ENCODE results near the gene SUN2.

The SUN2 gene

DNA sequence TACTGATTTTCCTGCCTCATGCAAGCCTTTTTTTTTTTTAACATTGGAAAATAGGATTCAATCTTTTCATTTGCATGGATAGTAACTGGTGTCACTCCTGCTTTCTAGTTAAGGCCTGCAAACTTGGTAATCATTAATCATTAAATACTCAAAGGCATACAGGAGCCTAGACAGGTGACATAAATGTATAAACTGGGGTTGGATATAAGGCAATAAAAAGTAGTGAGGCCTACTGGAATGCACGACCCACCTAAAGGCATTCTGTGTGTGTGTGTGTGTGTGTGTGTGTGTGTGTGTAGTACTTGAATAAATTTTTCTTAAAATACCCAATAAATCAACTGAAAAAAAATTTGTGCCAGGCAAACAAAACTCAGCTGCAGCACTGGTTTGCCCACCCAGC lies 66.1 kb downstream of the SUN2 start:
- DNase-seq = no peak

DNA sequence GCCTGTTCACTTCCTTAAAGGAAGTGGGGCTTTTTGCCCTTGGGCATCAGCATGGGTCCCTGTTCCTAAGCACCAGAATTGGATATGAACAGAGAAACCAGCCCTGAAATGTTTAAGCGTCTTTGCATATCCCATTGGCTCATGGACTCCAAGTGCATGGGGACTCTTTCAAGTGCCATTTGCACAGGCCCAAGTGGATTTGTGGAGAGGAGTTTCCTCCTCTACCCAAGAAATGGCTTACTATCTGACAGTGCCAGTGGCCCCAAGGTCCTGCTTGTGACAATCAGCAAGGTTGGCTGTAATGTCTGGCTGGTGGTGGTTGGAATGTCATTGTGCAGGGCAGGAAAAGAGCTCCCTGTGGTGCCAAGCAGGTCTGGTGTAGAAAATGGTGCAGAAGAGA lies 70.0 kb downstream of the SUN2 start:
- no peak for DNase-seq

DNA sequence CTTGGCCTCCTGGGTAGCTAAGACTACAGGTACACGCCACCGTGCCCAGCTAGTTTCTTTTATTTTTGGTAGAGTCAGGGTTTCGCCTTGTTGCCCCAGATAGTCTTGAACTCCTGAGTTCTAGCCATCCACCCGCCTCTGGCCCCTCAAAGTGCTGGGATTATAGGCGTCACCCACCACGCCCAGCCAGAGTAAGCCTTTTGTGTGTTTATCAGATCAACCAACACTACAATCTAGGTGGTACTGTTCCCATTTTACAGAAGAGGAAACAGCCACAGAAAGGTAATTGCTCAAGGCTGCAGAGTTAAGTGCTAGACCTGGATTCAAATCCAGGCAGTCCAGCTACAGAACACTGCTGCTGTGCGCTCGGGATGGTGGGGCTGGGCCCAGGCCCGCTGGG lies 70.9 kb downstream of the SUN2 start:
- DNase-seq = no peak
